ENCODE results near the gene GABRE. TPM values are rescaled to one million over a fixed set of nuclear protein-coding genes. Genes with fewer than 3 reads are reported as not detected.
"Not testable (repeated sequence)": the region's sequence is repeated elsewhere in the genome, so short reads cannot be mapped to it uniquely, and the experiment has no call there.

Gene GABRE
- polyA plus RNA-seq, 3 donors = 7.1 to 134 (median 34.2) TPM

GRCh38 chrX:151973851-151974335, 583 bp downstream of the GABRE start:
- H3K27ac ChIP-seq (ENCODE audit: low read depth, low read length) = no peak overlapping the region
- WGBS, 3 donors = 2 to 24% (median 5%) methylated on average over 16 to 21 of the region's 21 CpGs

GRCh38 chrX:151973060-151973661, 1.3 kb downstream of the GABRE start:
- H3K27ac ChIP-seq (ENCODE audit: low read depth, low read length) = no peak overlapping the region

DNA sequence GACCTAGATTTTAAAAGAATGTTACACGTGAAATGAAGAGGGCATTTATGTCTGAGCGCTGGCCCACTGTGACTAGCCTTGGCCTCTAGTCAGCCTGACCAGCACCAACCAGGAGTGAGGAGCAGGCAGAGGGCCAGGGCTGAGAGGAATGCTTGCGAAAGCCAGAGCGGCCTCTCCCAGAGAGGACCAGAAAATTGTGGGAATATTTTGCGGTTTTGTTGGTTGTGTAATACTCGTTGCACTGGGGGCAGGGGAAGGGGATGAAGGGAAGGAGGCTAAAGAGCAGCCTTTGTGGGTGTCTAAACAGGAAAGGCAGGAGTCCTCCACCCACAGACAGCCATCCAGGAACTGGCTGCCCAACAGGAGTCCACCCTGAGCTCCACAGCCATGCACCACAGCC, 3.8 kb downstream of the GABRE start:
- 37 to 51% (median 44%) methylated on average over 6 of the region's 6 CpGs for WGBS, 3 donors
- no peak overlapping the region for H3K27ac ChIP-seq (ENCODE audit: low read depth, low read length)

More at GRCh38 chrX:151973060-151973661, 1.3 kb downstream of the GABRE start:
- WGBS, 3 donors = 37 to 73% (median 44%) methylated on average over 4 of the region's 4 CpGs

GRCh38 chrX:151970027-151970426, 4.4 kb downstream of the GABRE start:
- no peak overlapping the region for H3K27ac ChIP-seq (ENCODE audit: low read depth, low read length)
- 49 to 82% (median 64%) methylated on average over 5 to 7 of the region's 7 CpGs for WGBS, 3 donors

DNA sequence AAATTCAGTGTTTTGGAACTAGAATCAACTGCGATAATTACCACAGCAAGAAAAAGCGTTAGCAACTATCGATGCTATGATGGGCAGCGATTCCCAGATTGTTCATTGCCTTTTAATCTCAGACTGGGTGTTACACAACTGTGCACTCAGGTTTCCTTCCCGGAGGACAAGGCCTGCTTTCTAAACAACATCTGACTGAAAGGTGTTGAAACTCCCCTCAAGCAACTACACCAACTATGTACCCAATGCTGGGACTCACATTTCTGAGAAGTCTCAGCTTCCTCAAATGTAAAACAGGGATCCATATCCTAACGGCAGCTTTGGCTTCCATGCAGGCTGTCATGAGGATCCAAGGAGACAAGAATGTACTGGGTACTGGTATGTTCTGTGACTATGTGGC, 8.2 kb downstream of the GABRE start:
- H3K27ac ChIP-seq (ENCODE audit: low read depth, low read length) = no peak overlapping the region
- 88 to 93% (median 92%) methylated on average over 6 of the region's 6 CpGs for WGBS, 3 donors

DNA sequence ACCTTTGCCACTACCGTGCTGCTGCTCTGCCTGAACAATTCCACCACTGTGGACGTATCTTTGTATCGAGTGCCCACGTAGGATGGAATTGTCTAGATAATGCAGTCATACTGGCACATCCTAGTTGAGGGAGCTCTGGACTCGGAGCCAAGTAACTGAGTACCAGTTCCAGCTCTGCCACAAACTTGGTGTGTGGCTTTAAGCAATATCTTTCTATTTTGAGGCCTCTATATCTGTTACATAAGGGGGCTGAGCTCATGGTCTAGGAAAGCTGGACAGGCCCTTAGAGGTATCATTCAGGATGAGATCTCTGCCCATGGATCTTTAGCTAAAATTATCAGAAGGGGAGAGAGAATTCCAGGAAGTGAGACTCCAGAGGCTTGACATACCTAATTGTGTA, 12.4 kb downstream of the GABRE start:
- WGBS, 3 donors = 68 to 84% (median 72%) methylated on average over 5 of the region's 5 CpGs
- no peak overlapping the region for H3K27ac ChIP-seq (ENCODE audit: low read depth, low read length)

GRCh38 chrX:151958101-151958500, 16.4 kb downstream of the GABRE start:
- H3K27ac ChIP-seq (ENCODE audit: low read depth, low read length) = no peak overlapping the region
- 50 to 95% (median 83%) methylated on average over 1 to 4 of the region's 4 CpGs for WGBS, 3 donors

DNA sequence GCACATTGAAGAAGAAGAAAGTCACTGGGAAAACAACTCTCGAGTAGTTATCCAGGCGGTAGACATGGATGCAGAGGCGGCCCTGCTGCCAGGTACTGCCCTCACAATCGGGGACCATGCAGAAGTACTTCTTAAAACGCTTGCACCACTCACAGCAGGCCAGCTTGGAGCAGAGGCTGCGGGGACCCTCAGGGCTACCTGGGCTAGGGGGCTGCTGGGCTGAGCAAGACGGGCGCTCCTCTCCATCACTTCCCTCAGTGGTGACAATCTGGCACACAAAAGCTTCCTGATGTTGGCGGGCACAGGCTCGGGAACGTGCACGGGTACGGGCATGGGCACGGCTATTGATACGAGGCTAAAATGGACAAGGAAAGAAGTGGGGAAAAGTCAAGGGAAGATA, 19.7 kb downstream of the GABRE start:
- H3K27ac ChIP-seq (ENCODE audit: low read depth, low read length) = no peak overlapping the region
- WGBS, 3 donors = 89 to 94% (median 94%) methylated on average over 9 to 15 of the region's 15 CpGs

DNA sequence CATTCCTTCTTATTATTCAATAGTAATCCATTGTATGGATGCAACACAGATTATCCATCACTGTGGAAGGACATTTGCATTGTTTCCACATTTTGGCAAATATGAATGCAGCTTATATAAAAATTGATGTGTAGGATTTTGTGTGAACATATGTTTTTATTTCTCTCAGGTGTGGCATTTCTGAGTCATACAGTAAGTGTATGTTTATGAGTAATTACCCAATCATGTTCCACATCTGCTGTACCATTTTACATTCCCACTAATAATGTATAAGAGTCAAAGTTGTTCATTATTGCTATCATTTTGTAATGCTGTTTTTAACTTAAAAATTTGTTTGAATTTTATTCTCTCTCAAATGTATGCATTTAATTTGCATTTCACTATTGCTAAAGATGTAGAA, 36.3 kb downstream of the GABRE start:
- H3K27ac ChIP-seq (ENCODE audit: low read depth, low read length) = no peak overlapping the region

- H3K27ac ChIP-seq (ENCODE audit: low read depth, low read length) = no peak overlapping the region
- WGBS, 3 donors = 83 to 95% (median 92%) methylated on average over 1 of the region's 1 CpG
These were observed 39.1 kb downstream of the GABRE start for GRCh38 chrX:151935358-151935757.

GRCh38 chrX:151929126-151929525, 45.4 kb downstream of the GABRE start:
- H3K27ac ChIP-seq (ENCODE audit: low read depth, low read length) = no peak overlapping the region
- WGBS, 3 donors = 42 to 53% (median 52%) methylated on average over 4 of the region's 4 CpGs

GRCh38 chrX:151923648-151924047, 50.8 kb downstream of the GABRE start:
- no peak overlapping the region for H3K27ac ChIP-seq (ENCODE audit: low read depth, low read length)
- 85 to 96% (median 94%) methylated on average over 5 to 6 of the region's 6 CpGs for WGBS, 3 donors

DNA sequence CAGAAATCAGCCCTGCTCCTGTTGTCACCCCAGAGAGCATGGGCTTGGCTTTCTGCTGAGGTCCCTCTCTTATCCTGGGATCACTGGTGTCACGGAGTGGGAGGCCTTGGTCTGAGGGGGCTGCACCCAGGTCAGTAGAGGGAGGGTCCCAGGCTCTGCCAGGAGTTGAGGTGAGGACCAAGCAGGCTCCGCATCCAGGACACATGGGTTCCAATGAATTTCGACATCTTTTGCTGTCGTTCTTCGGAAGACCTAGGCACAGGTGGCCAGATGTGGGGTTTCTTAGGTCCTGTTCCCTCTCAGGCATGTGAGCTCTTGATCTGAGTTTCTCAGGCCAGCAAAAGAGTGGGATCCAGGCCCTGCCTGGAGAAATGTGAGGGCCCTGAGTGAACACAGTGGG, 51.8 kb downstream of the GABRE start:
- no peak overlapping the region for H3K27ac ChIP-seq (ENCODE audit: low read depth, low read length)
- WGBS, 3 donors = 87 to 95% (median 88%) methylated on average over 4 to 5 of the region's 5 CpGs

DNA sequence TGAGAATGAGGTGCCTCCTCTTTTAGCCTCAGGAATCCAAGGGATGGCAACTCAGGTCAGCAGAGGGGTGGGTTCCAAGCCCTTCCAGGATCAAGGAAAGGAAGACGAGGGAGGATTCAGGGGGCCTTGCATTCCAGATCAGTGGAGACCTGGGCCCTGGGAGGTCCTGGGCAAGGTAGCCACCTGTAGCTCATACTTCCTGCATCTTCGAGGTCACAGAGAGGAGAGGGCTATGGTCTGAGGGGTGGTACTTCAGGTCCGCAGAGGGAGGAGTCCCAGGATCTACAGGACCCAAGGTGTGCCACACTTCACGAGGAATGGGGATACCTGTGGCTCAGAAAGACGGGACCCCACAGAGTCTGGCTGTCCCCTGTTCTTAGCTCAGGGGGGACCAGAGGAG, 52.6 kb downstream of the GABRE start:
- WGBS, 3 donors = 72 to 98% (median 91%) methylated on average over 4 to 5 of the region's 5 CpGs
- no peak overlapping the region for H3K27ac ChIP-seq (ENCODE audit: low read depth, low read length)

GRCh38 chrX:151921292-151921691, 53.2 kb downstream of the GABRE start:
- 81 to 92% (median 85%) methylated on average over 8 to 10 of the region's 10 CpGs for WGBS, 3 donors
- no peak overlapping the region for H3K27ac ChIP-seq (ENCODE audit: low read depth, low read length)

GRCh38 chrX:151920530-151920929, 53.9 kb downstream of the GABRE start:
- no peak overlapping the region for H3K27ac ChIP-seq (ENCODE audit: low read depth, low read length)
- 64 to 89% (median 77%) methylated on average over 4 to 6 of the region's 6 CpGs for WGBS, 3 donors

GRCh38 chrX:151920101-151920500, 54.4 kb downstream of the GABRE start:
- WGBS, 3 donors = 91 to 92% (median 91%) methylated on average over 12 of the region's 12 CpGs
- H3K27ac ChIP-seq (ENCODE audit: low read depth, low read length) = no peak overlapping the region

- no peak overlapping the region for H3K27ac ChIP-seq (ENCODE audit: low read depth, low read length)
- WGBS, 3 donors = 90 to 93% (median 93%) methylated on average over 7 to 11 of the region's 11 CpGs
These were observed 54.9 kb downstream of the GABRE start for GRCh38 chrX:151919610-151920009.

GRCh38 chrX:151918736-151919135, 55.7 kb downstream of the GABRE start:
- WGBS, 3 donors = 93 to 97% (median 95%) methylated on average over 9 to 17 of the region's 18 CpGs
- H3K27ac ChIP-seq (ENCODE audit: low read depth, low read length) = not testable (repeated sequence)

GRCh38 chrX:151912780-151913179, 61.7 kb downstream of the GABRE start, which contains the start of gene MAGEA4:
Gene MAGEA4, plus strand, starts transcription at chrX:151912889. Its CDS starts 10,776 bp downstream, at chrX:151923665.
- H3K27ac ChIP-seq (ENCODE audit: low read depth, low read length) = no peak within 1 kb of the TSS
- 96 to 98% (median 96%) methylated on average over 8 to 11 of the region's 11 CpGs for WGBS, 3 donors

Measured in adipose tissue (tissue), 3 donors.